ENCODE measurements around the gene ALOX5AP.

GRCh38 chr13:30719525-30719914 is 15.8 kb upstream of the ALOX5AP start:
- TF ChIP-seq CTCF (IDR thresholded peaks at IDR 0.05) (no peak), POLR2AphosphoS5 (IDR thresholded peaks at IDR 0.05) (no peak), POLR2A (IDR thresholded peaks at IDR 0.05) (no peak), EP300 (IDR thresholded peaks at IDR 0.05) (no peak)

Measured in sigmoid colon (tissue), 4 donors.